Ascending aorta (tissue), 2 donors: ENCODE data around the gene SLC8B1. TPM values are rescaled to one million over a fixed set of nuclear protein-coding genes. Genes with fewer than 3 reads are reported as not detected.

Experiments used
- DNase-seq, 2 donors: peaks; one replicate each; pipeline ENCODE4 v3.0.0-alpha.2; 2019; ENCODE audit warnings: low spot score in 2 of 2
- H3K27ac ChIP-seq, 2 donors: fragments of 200-600 bp; sonication (generic); one replicate each; pipeline ENCODE4 v1.5.1; 2016 to 2017; ENCODE audit warnings: mild to moderate bottlenecking in 1 of 2
- H3K27me3 ChIP-seq: fragments of 200-600 bp; sonication (generic); one replicate; pipeline ENCODE4 v1.5.1; 2017
- H3K36me3 ChIP-seq, 2 donors: fragments of 200-600 bp; sonication (generic); one replicate each; pipeline ENCODE4 v1.5.1; 2016
- H3K4me1 ChIP-seq, 2 donors: fragments of 200-600 bp; sonication (generic); one replicate each; pipeline ENCODE4 v1.5.1; 2016 to 2017; ENCODE audit warnings: mild to moderate bottlenecking in 1 of 2
- H3K4me3 ChIP-seq, 2 donors: fragments of 200-600 bp; sonication (generic); one replicate each; pipeline ENCODE4 v1.5.1; 2016 to 2017; ENCODE audit warnings: mild to moderate bottlenecking in 1 of 2
- H3K9me3 ChIP-seq, 2 donors: fragments of 200-600 bp; sonication (generic); one replicate each; pipeline ENCODE4 v1.5.1; 2016
- intact Hi-C: fragments of 100-400 bp; cut with DNase I; formaldehyde crosslinking; loops from one replicate; pipeline ENCODE4 v1.15.1; 2023
- total RNA-seq: library from RNA; depleted of rRNA; stranded (reverse); fragments of >200 nt; gene quantifications from one replicate; pipeline ENCODE4 v1.1.0, GENCODE V29; 2016
- TF ChIP-seq, protein P1 (sequence below), 3 experiments: fragments of 200-600 bp in 2 of 3; fragments of 450-650 bp in 1 of 3; sonication (generic) in 2 of 3; IDR thresholded peaks; one replicate each; pipeline ENCODE4 v1.5.1; 2016 to 2019; ENCODE audit warnings: antibody characterized with exemption in 3 of 3, mild to moderate bottlenecking in 1 of 3, moderate library complexity in 1 of 3

The SLC8B1 gene
- total RNA-seq, 1 donor from 2014 or later, result 114 TPM

DNA sequence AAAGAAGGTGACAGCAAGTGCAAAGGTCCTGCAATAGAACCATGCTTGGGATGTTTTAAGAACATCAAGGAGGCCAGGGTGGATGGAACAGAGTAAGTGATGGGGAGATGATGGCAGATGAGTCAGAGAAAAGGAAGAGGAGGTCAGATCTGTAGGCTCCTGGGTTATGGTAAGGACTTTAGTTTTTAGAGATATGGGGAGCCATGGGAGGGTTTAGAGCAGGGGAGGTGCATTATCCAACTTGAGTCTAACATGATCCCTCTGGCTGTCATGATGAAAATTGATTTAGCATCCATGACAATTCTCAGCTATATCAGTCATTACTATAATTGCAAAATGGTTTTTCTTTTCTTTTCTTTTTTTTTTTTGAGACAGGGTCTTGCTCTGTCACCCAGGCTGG is 16.2 kb upstream of the SLC8B1 start:
- intact Hi-C loops, result no loop called here
- Histone ChIP-seq H3K27me3 (no peaks in the 10 kb centered on the region), H3K36me3 (no peaks in the 10 kb centered on the region), H3K4me1 (no peaks in the 10 kb centered on the region), H3K4me3 (no peak overlapping the region), H3K27ac (no peak overlapping the region), H3K9me3 (no peaks in the 10 kb centered on the region)
- no peak for DNase-seq
- TF ChIP-seq, protein P1, sequence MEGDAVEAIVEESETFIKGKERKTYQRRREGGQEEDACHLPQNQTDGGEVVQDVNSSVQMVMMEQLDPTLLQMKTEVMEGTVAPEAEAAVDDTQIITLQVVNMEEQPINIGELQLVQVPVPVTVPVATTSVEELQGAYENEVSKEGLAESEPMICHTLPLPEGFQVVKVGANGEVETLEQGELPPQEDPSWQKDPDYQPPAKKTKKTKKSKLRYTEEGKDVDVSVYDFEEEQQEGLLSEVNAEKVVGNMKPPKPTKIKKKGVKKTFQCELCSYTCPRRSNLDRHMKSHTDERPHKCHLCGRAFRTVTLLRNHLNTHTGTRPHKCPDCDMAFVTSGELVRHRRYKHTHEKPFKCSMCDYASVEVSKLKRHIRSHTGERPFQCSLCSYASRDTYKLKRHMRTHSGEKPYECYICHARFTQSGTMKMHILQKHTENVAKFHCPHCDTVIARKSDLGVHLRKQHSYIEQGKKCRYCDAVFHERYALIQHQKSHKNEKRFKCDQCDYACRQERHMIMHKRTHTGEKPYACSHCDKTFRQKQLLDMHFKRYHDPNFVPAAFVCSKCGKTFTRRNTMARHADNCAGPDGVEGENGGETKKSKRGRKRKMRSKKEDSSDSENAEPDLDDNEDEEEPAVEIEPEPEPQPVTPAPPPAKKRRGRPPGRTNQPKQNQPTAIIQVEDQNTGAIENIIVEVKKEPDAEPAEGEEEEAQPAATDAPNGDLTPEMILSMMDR (IDR thresholded peaks at IDR 0.05), result no peak

DNA sequence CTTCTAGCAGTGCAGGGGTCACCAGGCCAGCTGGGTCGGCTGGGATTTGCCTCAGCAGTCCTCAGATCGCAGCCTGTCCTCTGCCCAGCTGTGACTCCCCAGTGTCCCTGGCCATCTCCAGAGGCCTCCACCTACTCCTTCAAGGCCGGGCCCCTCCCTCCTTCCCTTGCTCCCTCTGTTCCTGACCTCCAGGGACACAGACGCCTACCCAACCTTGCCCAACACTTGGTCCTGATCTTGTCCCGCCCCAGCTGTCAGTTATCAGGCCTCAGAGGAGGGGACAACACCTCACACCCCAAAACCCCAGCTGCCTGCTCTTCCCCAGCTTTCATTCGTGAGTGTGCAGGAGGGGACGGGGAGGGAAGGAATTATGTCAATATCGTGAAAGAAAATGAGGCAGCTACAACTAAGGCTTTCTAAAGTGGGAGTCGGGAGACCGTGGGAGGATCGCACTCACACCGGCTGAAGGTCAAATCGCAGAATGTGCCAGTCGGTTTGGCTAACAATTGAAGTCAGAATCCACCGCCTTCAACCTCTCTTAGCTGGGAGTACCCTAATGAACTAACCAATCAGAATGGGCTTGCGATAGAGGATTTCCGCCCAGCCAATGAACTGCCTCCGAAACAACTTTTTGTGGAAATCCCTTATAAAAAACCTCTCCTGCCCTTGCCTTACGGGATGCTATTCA is 14.1 kb upstream of the SLC8B1 start:
- Histone ChIP-seq H3K27ac (no peak overlapping the region), H3K4me3 (no peak overlapping the region), H3K36me3 (no peaks in the 10 kb centered on the region), H3K4me1 (no peaks in the 10 kb centered on the region), H3K9me3 (no peaks in the 10 kb centered on the region), H3K27me3 (no peaks in the 10 kb centered on the region)
- TF ChIP-seq, protein P1 (IDR thresholded peaks at IDR 0.05), result no peak
- DNase-seq, result no peak
- intact Hi-C loops, result no loop called here

DNA sequence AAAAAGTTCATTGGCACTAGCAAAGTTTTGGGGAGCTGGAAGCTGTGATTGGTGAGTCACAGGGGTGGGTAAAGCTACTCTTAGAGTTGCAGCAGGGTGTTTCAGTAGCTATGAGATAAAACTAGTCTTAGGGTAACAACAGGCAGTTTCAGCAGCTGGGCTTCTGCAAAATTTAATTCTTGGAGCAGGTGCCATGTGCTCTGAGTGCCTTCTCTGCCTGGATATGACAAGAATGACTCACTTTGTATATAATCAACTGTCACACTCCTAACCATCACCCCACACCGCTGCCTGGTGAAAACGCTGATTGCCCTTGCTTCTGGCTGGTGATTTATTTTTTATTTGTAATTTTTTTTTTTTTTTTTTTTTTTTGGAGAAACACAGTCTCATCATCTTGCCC is 13.0 kb upstream of the SLC8B1 start:
- Histone ChIP-seq H3K4me3 (no peak overlapping the region), H3K4me1 (no peaks in the 10 kb centered on the region), H3K9me3 (no peaks in the 10 kb centered on the region), H3K27ac (no peak overlapping the region), H3K27me3 (no peaks in the 10 kb centered on the region), H3K36me3 (no peaks in the 10 kb centered on the region)
- TF ChIP-seq, protein P1 (IDR thresholded peaks at IDR 0.05), result no peak
- DNase-seq, result no peak
- intact Hi-C loops, result no loop called here

DNA sequence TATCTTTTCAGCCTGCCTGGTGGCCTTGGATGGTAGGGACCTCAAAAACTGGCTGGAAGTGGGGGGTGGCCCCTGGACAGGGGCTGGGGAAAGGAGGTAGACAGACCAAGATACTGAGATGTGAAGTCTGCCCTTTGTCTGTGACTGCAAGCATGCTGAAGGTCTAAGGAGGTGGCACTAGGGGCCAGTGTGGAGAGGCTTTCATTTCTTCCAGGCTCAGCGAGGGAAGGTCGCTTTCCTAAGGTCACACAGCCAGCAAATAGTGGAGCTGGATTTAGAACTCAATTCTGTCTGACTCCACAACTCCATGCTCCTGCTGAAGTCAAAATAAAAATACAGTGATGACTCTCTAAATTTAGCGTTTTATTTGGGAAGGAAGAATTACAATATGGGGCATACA is 12.2 kb upstream of the SLC8B1 start:
- DNase-seq, result no peak
- TF ChIP-seq, protein P1 (IDR thresholded peaks at IDR 0.05), result no peak
- H3K9me3 ChIP-seq, result no peaks in the 10 kb centered on the region
- no peaks in the 10 kb centered on the region for H3K36me3 ChIP-seq
- no peaks in the 10 kb centered on the region for H3K27me3 ChIP-seq
- intact Hi-C loops, result no loop called here
- no peak overlapping the region for H3K27ac ChIP-seq
- no peaks in the 10 kb centered on the region for H3K4me1 ChIP-seq
- H3K4me3 ChIP-seq, result no peak overlapping the region

DNA sequence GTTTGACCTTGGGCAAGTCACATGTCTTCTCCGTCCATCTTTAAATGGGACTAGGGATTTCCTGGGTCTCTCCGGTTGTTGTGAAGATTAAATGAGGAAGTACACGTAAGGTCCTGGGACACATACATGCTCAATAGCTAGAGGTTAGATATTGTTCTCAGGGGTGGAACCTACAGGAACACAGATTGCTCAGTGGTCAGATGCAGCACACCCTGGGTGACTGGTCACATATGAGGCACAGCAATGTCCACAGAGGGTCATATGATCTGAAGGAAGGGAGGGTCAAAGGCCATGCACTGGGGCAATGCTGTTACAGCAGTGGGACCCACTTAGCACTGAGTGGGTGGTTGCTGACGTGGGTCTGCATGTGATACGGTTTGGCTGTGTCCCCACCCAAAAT is 11.4 kb upstream of the SLC8B1 start:
- no peak for DNase-seq
- H3K4me3 ChIP-seq, result no peak overlapping the region
- H3K27ac ChIP-seq, result no peak overlapping the region
- no peaks in the 10 kb centered on the region for H3K36me3 ChIP-seq
- intact Hi-C loops, result no loop called here
- no peaks in the 10 kb centered on the region for H3K4me1 ChIP-seq
- TF ChIP-seq, protein P1 (IDR thresholded peaks at IDR 0.05), result no peak
- H3K27me3 ChIP-seq, result no peaks in the 10 kb centered on the region
- no peaks in the 10 kb centered on the region for H3K9me3 ChIP-seq

DNA sequence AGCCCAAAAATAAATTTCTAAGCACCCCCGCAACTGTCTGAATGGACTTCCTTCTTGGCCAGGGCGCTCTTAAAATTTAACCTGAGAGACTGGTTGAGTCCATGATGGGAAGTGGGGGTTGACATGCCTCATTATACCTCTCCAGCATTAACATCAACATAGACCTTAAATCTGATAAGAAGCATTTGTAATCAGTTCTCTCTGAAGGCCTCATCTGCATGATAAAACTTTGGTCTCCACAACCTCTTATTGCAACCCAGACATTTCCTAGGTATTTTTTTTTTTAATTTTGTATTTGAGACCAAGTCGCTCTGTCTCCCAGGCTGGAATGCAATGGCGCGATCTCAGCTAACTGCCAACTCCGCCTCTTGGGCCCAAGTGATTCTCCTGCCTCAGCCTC is 10.4 kb upstream of the SLC8B1 start:
- TF ChIP-seq, protein P1 (IDR thresholded peaks at IDR 0.05), result no peak
- H3K36me3 ChIP-seq, result no peaks in the 10 kb centered on the region
- intact Hi-C loops, result no loop called here
- H3K27me3 ChIP-seq, result no peaks in the 10 kb centered on the region
- H3K9me3 ChIP-seq, result no peaks in the 10 kb centered on the region
- no peaks in the 10 kb centered on the region for H3K4me1 ChIP-seq
- no peak for DNase-seq
- no peak overlapping the region for H3K4me3 ChIP-seq
- H3K27ac ChIP-seq, result no peak overlapping the region
